Stimulated activated CD4-positive, alpha-beta T cell treated with anti-CD3 and anti-CD28 coated beads, Interleukin-1b, Interleukin-23, amount 100 ng/mL, for 24 hours (primary cell): ENCODE data around the gene LRP2BP.

Experiments used
- DNase-seq, 4 experiments: peaks; one replicate each; pipeline ENCODE4 v3.0.0-alpha.2; 2020; ENCODE audit warnings: low read depth in 4 of 4, low spot score in 1 of 4

Gene LRP2BP

GRCh38 chr4:185395956-185396723 lies 416 bp upstream of the LRP2BP start:
- peak; percentile 84 to 92 (median 86) for DNase-seq

DNA sequence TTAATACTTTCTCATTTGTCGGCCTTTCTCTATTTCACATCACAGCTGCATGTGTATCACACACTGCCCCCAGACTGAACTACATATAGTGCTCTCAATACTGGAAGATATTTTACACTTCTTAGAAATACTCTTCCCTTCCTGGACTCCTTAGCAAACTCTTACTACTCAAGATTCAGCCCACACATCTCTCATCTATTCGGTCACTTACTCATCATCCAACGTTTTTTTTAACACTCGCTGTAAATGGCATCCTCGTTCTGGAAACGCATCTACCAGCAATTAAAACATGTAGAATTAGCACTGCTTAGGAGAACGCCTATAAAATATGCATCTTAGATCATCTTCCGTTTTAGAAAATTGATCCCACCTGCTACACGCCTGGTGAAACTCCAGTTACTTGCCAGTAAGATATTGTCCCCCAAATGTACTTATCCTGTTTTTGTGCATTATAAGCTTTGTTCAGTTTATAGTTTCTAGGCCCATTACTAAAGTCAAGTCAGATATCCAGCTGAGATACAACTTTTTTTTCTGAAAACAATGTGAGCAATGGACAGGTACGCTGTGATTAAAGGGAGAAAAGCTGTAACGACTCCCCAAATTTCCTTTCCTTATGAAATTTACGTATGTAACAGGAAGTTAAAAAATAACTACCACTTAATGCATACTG lies 1.0 kb downstream of the LRP2BP start:
- no peak for DNase-seq

GRCh38 chr4:185392156-185392555 lies 3.6 kb downstream of the LRP2BP start:
- DNase-seq: no peak

- DNase-seq: no peak
These were observed 4.8 kb downstream of the LRP2BP start for GRCh38 chr4:185390941-185391340.

DNA sequence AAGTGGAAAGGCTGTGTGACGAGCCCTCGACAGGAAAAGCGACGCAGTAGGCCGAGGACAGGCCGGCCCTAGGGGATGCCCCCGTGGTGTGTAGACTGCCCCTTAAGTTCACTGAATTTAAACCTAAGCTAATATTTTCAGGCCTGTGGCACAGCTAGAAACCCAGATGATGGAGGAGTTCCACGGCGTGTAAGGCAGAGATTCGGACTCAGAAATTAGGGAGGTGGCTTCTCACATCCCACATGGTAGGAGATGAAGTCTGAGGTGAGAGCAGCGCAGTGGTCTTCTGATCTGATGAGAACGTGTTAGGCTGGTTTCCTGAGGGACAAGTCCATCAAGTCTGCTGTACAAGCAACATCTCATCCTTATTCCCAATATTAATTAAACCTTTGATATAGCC lies 7.8 kb downstream of the LRP2BP start:
- no peak for DNase-seq

GRCh38 chr4:185384930-185385331 lies 10.8 kb downstream of the LRP2BP start:
- no peak for DNase-seq

- no peak for DNase-seq
These were observed 11.7 kb downstream of the LRP2BP start for GRCh38 chr4:185384061-185384460.

GRCh38 chr4:185383451-185383850 lies 12.3 kb downstream of the LRP2BP start:
- no peak for DNase-seq

DNA sequence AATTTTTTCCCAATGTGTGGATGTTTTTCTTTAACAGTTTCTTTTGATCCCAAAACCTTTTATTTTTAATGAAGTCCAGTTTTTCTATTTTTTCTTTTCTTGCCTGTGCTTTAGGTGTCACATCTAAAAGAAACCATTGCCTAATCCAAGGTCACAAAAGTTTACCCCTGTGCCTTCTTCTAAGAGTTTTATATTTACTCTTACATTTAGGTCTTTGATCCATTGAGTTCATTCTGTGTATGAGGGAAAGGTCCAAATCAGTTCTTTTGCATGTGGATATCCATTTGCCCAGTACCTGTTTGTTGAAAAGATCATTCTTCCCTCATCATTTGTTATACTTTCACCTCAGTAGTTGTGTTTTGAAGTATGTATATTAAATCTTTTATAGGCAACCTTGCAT lies 13.0 kb downstream of the LRP2BP start:
- no peak for DNase-seq

- no peak for DNase-seq
These were observed 14.2 kb downstream of the LRP2BP start for GRCh38 chr4:185381288-185382196.

DNA sequence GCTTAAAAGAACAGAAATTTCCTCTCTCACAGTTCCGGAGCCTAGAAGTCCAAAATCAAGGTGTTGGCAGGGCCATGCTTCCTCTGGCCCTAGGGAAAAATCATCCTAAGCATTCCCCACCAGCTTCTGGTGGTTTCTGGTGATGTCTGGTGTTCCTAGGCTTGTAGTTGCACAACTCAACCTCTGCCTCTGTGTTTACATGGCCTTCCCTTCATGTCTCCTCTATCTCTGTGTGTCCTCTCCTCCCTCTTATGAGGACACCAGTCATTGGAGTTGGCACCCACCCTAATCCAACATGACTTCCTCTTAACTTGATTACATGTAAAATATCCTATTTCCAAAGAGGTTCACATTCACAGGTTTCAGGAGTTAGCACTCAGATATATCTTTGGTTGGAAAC lies 15.4 kb downstream of the LRP2BP start:
- DNase-seq: no peak

- no peak for DNase-seq
These were observed 16.1 kb downstream of the LRP2BP start for GRCh38 chr4:185379326-185380295.

DNA sequence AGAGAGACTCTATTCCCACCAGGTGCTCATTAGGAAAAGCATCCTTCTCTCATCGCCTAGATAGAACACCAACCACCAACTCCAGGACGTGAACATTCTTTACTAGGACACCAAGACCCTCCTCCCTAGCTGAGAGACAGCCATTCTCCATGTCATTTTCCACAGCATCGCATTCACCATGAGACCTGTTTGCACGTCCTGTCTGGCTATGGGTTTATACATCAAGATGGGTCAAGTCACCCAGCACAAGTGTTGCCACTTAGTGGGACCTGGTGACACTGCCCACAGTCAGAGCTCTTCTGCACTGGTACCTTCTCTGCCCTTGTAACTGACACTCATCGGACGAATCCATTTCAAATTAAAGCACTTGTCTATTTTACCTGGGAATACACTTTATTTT lies 17.5 kb downstream of the LRP2BP start:
- DNase-seq: no peak

DNA sequence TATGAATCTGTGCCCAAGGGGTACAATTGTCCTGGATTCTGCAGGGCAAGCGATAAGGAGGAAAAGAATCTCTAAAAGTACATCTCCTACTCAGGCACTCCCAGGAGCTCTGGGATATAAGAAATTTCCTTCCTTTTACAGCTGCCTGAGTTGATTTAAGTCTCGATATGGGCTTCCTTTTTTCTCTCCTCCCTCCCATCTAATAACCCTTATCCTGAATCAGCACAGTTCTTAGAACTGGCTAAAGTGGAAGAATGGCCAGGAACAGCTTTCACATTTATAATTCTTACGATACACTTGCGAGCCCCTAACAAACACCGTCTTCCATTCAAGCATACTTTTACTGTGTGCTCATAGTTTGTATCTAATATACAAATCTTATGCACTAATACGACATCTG lies 21.2 kb downstream of the LRP2BP start:
- DNase-seq: no peak

- DNase-seq: no peak
These were observed 21.7 kb downstream of the LRP2BP start for GRCh38 chr4:185374027-185374426.

GRCh38 chr4:185371702-185372101 lies 24.0 kb downstream of the LRP2BP start:
- DNase-seq: no peak

- DNase-seq: no peak
These were observed 25.3 kb downstream of the LRP2BP start for GRCh38 chr4:185370268-185370949.

DNA sequence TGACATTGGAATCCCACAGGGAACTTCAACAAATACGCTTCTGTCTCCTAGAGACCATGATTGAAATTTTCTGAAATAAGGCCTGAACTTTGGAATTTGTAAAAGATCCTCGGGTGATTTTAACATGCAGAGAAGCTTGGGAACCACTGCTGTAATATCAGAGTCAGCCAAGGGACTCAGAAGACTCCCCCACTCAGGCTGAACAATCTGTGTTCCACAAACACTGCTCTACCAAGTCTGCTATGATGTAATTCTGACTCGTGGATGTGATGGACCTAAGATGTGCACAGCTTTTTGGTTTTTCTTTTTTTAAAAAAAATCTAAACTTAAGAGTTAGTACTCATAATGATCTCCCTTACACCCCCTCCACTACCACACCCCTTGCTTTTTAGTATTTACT lies 26.0 kb downstream of the LRP2BP start:
- no peak for DNase-seq

- no peak for DNase-seq
These were observed 30.8 kb downstream of the LRP2BP start for GRCh38 chr4:185364886-185365285.

- no peak for DNase-seq
These were observed 32.5 kb downstream of the LRP2BP start for GRCh38 chr4:185363251-185363650.
